HCT116 (cell line): Measurements from ENCODE around the gene C19orf38. TPM values are rescaled to one million over a fixed set of nuclear protein-coding genes. Genes with fewer than 3 reads are reported as not detected.

ENCODE experiments used
- ATAC-seq: fragments of 200-7000 bp; cut with Tn5 transposase; 2 replicates; pipeline ENCODE4 v1.9.1; 2020; ENCODE audit warnings: mild to moderate bottlenecking, moderate library complexity
- BruUV-seq: library from RNA; stranded (reverse); fragments of 400-500 nt; replicated peaks from 2 replicates; lab custom pipeline; 2021; lab: Mats Ljungman, UMichigan
- CTCF ChIA-PET: fragments of 300-600 bp; sonication (Branson Sonifier 250); formaldehyde crosslinking; loops from one replicate; lab custom pipeline; 2021; ENCODE audit warnings: antibody characterized with exemption; lab: Charles Lee
- POLR2A ChIA-PET: fragments of 300-600, 350-600 bp; sonication (Branson Sonifier 250); formaldehyde crosslinking; loops from one replicate; lab custom pipeline; 2021; ENCODE audit warnings: antibody characterized with exemption; lab: Charles Lee
- RAD21 ChIA-PET, 2 experiments: fragments of 300-600 bp; sonication (Branson Sonifier 250); formaldehyde crosslinking; loops; one replicate each; lab custom pipeline; 2023; ENCODE audit warnings: low total read pairs in 2 of 2; ENCODE audit not compliant: uncharacterized antibody in 2 of 2, unreplicated experiment in 2 of 2, low non-redundant PET in 1 of 2; lab: Charles Lee
- DNase-seq: peaks from one replicate; pipeline ENCODE4 v3.0.0-alpha.2; 2010; ENCODE audit warnings: low read depth, low spot score
- H2AFZ ChIP-seq: fragments of 200-600 bp; shearing (Covaris generic), sonication (generic); 2 replicates; pipeline ENCODE4 v1.6.1; 2017; ENCODE audit warnings: low read depth, mixed run types, mixed read lengths, antibody characterized with exemption, low read length; ENCODE audit not compliant: poor library complexity, severe bottlenecking
- H3K27ac ChIP-seq: 2 replicates; pipeline ENCODE4 v1.5.1; 2012; ENCODE audit warnings: low read depth, low read length
- H3K27me3 ChIP-seq: fragments of 200-600 bp; sonication (generic); 2 replicates; pipeline ENCODE4 v1.6.1; 2016; ENCODE audit warnings: mixed run types, low read length, mixed read lengths; ENCODE audit not compliant: insufficient read depth
- H3K36me3 ChIP-seq, 2 experiments: fragments of 200-500 bp in 1 of 2; fragments of 200-600 bp in 1 of 2; sonication (Bioruptor generic) in 1 of 2; sonication (generic) in 1 of 2; 2 replicates each; pipeline versions ENCODE4 v1.5.1 to v1.6.1; 2014 to 2016; ENCODE audit warnings: low read length in 2 of 2, inconsistent platforms in 1 of 2, mixed read lengths in 1 of 2, mixed run types in 1 of 2; ENCODE audit not compliant: insufficient read depth in 2 of 2, control insufficient read depth in 1 of 2
- H3K4me1 ChIP-seq, 2 experiments: fragments of 200-600 bp in 1 of 2; sonication (generic) in 1 of 2; 2 replicates each; pipeline versions ENCODE4 v1.5.1 to v1.6.1; 2012 to 2017; ENCODE audit warnings: low read length in 2 of 2, inconsistent platforms in 1 of 2, mild to moderate bottlenecking in 1 of 2, mixed read lengths in 1 of 2, mixed run types in 1 of 2, moderate library complexity in 1 of 2; ENCODE audit not compliant: insufficient read depth in 2 of 2, control insufficient read depth in 1 of 2
- H3K4me2 ChIP-seq: fragments of 200-600 bp; sonication (generic); 2 replicates; pipeline ENCODE4 v1.6.1; 2017; ENCODE audit warnings: mixed run types, low read length, mixed read lengths
- H3K4me3 ChIP-seq, 2 experiments: fragments of 200-600 bp in 1 of 2; sonication (generic) in 1 of 2; replicated peaks in 1 of 2; 2 replicates each; pipeline ENCODE4 v1.5.1; 2011 to 2016; ENCODE audit warnings: low read length in 2 of 2, control low read depth in 1 of 2, low read depth in 1 of 2, mild to moderate bottlenecking in 1 of 2, mixed read lengths in 1 of 2, mixed run types in 1 of 2
- H3K79me2 ChIP-seq: fragments of 200-600 bp; sonication (generic); 2 replicates; pipeline ENCODE4 v1.6.1; 2017; ENCODE audit warnings: mild to moderate bottlenecking, mixed run types, low read length, moderate library complexity, mixed read lengths; ENCODE audit not compliant: insufficient read depth
- H3K9ac ChIP-seq: fragments of 200-600 bp; sonication (generic); 2 replicates; pipeline ENCODE4 v1.6.1; 2016; ENCODE audit warnings: low read length, mixed read lengths
- H3K9me2 ChIP-seq: fragments of 200-600 bp; sonication (generic), shearing (Covaris generic); 2 replicates; pipeline ENCODE4 v1.6.1; 2017; ENCODE audit warnings: mixed run types, mild to moderate bottlenecking, moderate library complexity; ENCODE audit not compliant: insufficient read depth
- H3K9me3 ChIP-seq, 2 experiments: fragments of 200-500 bp in 1 of 2; fragments of 200-600 bp in 1 of 2; sonication (Bioruptor generic) in 1 of 2; sonication (generic) in 1 of 2; 2 replicates each; pipeline ENCODE4 v1.6.1; 2014 to 2017; ENCODE audit warnings: low read length in 2 of 2, mixed read lengths in 2 of 2, inconsistent platforms in 1 of 2, low read depth in 1 of 2, mild to moderate bottlenecking in 1 of 2, mixed run types in 1 of 2, moderate library complexity in 1 of 2; ENCODE audit not compliant: control insufficient read depth in 1 of 2, insufficient read depth in 1 of 2
- H4K20me1 ChIP-seq: fragments of 200-600 bp; sonication (generic), shearing (Covaris generic); 2 replicates; pipeline ENCODE4 v1.6.1; 2017; ENCODE audit warnings: mixed run types, mild to moderate bottlenecking, moderate library complexity; ENCODE audit not compliant: insufficient read depth
- CEBPB ChIP-seq: IDR thresholded peaks from 2 replicates; pipeline ENCODE4 v1.6.1; 2012; ENCODE audit warnings: low read depth
- POLR2A ChIP-seq: IDR thresholded peaks from 2 replicates; pipeline ENCODE4 v1.7.0; 2011; ENCODE audit warnings: borderline replicate concordance; ENCODE audit not compliant: insufficient read depth, insufficient read length; ENCODE audit errors: extremely low read depth
- RAD21 ChIP-seq: IDR thresholded peaks from 2 replicates; pipeline ENCODE4 v1.6.1; 2012; ENCODE audit warnings: low read depth, mild to moderate bottlenecking
- SIN3A ChIP-seq: IDR thresholded peaks from 2 replicates; pipeline ENCODE4 v1.6.1; 2012; ENCODE audit warnings: low read depth
- SP1 ChIP-seq: IDR thresholded peaks from 2 replicates; pipeline ENCODE4 v1.6.1; 2012; ENCODE audit warnings: low read depth
- YY1 ChIP-seq: IDR thresholded peaks from 2 replicates; pipeline ENCODE4 v1.6.1; 2011; ENCODE audit warnings: low read length, low read depth, moderate library complexity, mild to moderate bottlenecking; ENCODE audit not compliant: insufficient replicate concordance; ENCODE audit errors: extremely low read depth
- intact Hi-C: fragments of 100-400 bp; cut with micrococcal nuclease; formaldehyde crosslinking; loops from 2 replicates; pipeline ENCODE4 v1.10.0; 2022
- total RNA-seq: library from RNA; stranded (reverse); gene quantifications from one replicate; pipeline ENCODE4 v1.2.1, GENCODE V29; 2021; ENCODE audit not compliant: unreplicated experiment
- TF ChIP-seq, protein P1 (sequence below), 3 experiments: fragments of 200-600 bp in 1 of 3; sonication (generic) in 1 of 3; IDR thresholded peaks in 2 of 3; conservative IDR thresholded peaks in 1 of 3; 2 replicates each; pipeline ENCODE4 v1.5.1; 2012 to 2017; ENCODE audit warnings: low read depth in 2 of 3, low read length in 2 of 3, antibody characterized with exemption in 1 of 3, borderline replicate concordance in 1 of 3, control low read depth in 1 of 3, mild to moderate bottlenecking in 1 of 3, mixed read lengths in 1 of 3, mixed run types in 1 of 3, moderate library complexity in 1 of 3; ENCODE audit not compliant: insufficient read depth in 1 of 3

C19orf38 gene
- total RNA-seq, 1 experiment from 2014 or later = 0.74 TPM

GRCh38 chr19:10858204-10858828, 10.1 kb downstream of the C19orf38 start (continued):
- no peak for TF ChIP-seq SP1
- TF ChIP-seq YY1 = peak; percentile 32
- no peak for TF ChIP-seq SIN3A
- no peak for TF ChIP-seq POLR2A
- TF ChIP-seq, all 23 proteins: peak for 4

- Histone ChIP-seq H3K36me3 (no peaks in the 10 kb centered on the region), H3K9ac (no peak overlapping the region), H3K27me3 (no peaks in the 10 kb centered on the region), H2AFZ (no peak overlapping the region), H3K9me3 (no peaks in the 10 kb centered on the region), H4K20me1 (no peaks in the 10 kb centered on the region), H3K27ac (no peak overlapping the region), H3K4me1 (peaks cover 3 to 26% of the 10 kb centered on the region in 2 experiments; a peak in 3 of 4 replicates), H3K4me3 (no peak overlapping the region), H3K4me2 (no peak overlapping the region), H3K79me2 (no peaks in the 10 kb centered on the region), H3K9me2 (no peaks in the 10 kb centered on the region)
- intact Hi-C loops = no loop called here
- TF ChIP-seq CEBPB (no peak), RAD21 (peak; percentile 8; the same call in 1 of the 2 replicates)
- TF ChIP-seq, protein P1, sequence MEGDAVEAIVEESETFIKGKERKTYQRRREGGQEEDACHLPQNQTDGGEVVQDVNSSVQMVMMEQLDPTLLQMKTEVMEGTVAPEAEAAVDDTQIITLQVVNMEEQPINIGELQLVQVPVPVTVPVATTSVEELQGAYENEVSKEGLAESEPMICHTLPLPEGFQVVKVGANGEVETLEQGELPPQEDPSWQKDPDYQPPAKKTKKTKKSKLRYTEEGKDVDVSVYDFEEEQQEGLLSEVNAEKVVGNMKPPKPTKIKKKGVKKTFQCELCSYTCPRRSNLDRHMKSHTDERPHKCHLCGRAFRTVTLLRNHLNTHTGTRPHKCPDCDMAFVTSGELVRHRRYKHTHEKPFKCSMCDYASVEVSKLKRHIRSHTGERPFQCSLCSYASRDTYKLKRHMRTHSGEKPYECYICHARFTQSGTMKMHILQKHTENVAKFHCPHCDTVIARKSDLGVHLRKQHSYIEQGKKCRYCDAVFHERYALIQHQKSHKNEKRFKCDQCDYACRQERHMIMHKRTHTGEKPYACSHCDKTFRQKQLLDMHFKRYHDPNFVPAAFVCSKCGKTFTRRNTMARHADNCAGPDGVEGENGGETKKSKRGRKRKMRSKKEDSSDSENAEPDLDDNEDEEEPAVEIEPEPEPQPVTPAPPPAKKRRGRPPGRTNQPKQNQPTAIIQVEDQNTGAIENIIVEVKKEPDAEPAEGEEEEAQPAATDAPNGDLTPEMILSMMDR (IDR thresholded peaks at IDR 0.05 in 2 of 3, conservative IDR thresholded peaks at IDR 0.05 in 1 of 3; ENCODE audit: borderline replicate concordance in 1 of 3, insufficient read depth in 1 of 3, low read depth in 2 of 3, low read length in 2 of 3) = peak; percentile 24 to 71 (median 63); a peak in 5 of 6 replicates
- CTCF ChIA-PET = interaction anchor here (0.8 to 2.8 kb wide), 7 partner anchors 9 to 221 kb away, joined by 3 to 12 read pairs (median 4); partner anchors contain the start of genes CARM1, DNM2 and TMED1
- POLR2A ChIA-PET = interaction anchor here (1.1 to 1.2 kb wide), 2 partner anchors 11 to 143 kb away, joined by 3 to 6 read pairs; partner anchors contain the start of gene DNM2
- peak; percentile 31 for DNase-seq
- RAD21 ChIA-PET = no interaction called here
- BruUV-seq = no TSS peak
- peak; percentile 55 for ATAC-seq
Observed at GRCh38 chr19:10861103-10861651, 13.0 kb downstream of the C19orf38 start.
